ENCODE data around the gene CALHM3.

The CALHM3 gene

DNA sequence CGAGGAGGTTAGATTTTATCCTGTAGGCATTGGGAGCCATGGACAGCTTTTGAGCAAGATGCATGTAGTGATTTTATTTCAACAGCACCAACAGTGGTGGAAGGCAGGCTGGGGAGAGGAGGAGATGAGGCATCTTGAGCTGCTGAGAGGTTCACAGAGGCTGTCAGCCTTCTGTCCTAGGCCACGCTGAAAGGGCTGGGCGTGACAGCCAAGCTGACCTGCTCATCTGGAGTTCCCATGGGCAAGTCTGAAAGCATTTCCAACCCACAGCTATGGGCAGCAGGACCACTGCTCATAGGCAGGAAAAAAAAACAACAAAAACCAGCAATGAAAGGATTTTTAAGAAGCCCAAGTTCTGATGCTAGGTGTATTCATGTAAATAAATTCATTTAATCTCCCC, 22.1 kb upstream of the CALHM3 start:
- Histone ChIP-seq H3K4me1 (ENCODE audit: control insufficient read depth, insufficient read depth, low read depth, low read length) (peaks cover 10% of the 10 kb centered on the region), H2BK15ac (ENCODE audit: low read depth, poor library complexity, severe bottlenecking) (no peak overlapping the region), H2BK12ac (ENCODE audit: low read length in 2 of 2) (no peak overlapping the region), H3K27me3 (ENCODE audit: control insufficient read depth in 1 of 2, insufficient read depth in 1 of 2, low read length in 2 of 2) (peaks cover 67 to 85% of the 10 kb centered on the region in 2 experiments), H3K14ac (ENCODE audit: low read length in 2 of 2) (no peak overlapping the region), H3K4ac (ENCODE audit: low read depth in 1 of 2, low read length in 2 of 2) (no peak overlapping the region), H3K4me3 (ENCODE audit: insufficient read depth in 1 of 2, low read depth in 1 of 2, low read length in 2 of 2) (no peak overlapping the region), H3K23ac (ENCODE audit: low read length in 2 of 2) (no peak overlapping the region), H4K91ac (ENCODE audit: low read length) (no peak overlapping the region), H3K9ac (ENCODE audit: low read length) (no peak overlapping the region), H3K4me2 (ENCODE audit: low read length, poor library complexity, severe bottlenecking) (no peak overlapping the region), H2AK5ac (ENCODE audit: low read length, severe bottlenecking) (no peak overlapping the region), H2AFZ (ENCODE audit: low read depth, low read length) (no peak overlapping the region), H3K18ac (ENCODE audit: low read depth in 1 of 2, low read length in 2 of 2) (no peak overlapping the region), H3K79me1 (replicated peaks; ENCODE audit: low read length, poor library complexity, severe bottlenecking) (no peaks in the 10 kb centered on the region), H2BK5ac (ENCODE audit: low read depth, low read length, poor library complexity, severe bottlenecking) (no peak overlapping the region), H3K27ac (ENCODE audit: low read length, poor library complexity, severe bottlenecking) (no peak overlapping the region), H4K8ac (ENCODE audit: low read length) (no peak overlapping the region), H3K36me3 (ENCODE audit: control insufficient read depth in 1 of 2, insufficient read depth in 2 of 2, low read depth in 1 of 2, low read length in 2 of 2) (no peaks in the 10 kb centered on the region), H2BK120ac (ENCODE audit: low read depth, low read length) (no peak overlapping the region), H3K9me3 (ENCODE audit: control insufficient read depth, low read length) (no peaks in the 10 kb centered on the region)
- WGBS, result 77% methylated on average over 3 of the region's 3 CpGs
- DNase-seq, result no peak

DNA sequence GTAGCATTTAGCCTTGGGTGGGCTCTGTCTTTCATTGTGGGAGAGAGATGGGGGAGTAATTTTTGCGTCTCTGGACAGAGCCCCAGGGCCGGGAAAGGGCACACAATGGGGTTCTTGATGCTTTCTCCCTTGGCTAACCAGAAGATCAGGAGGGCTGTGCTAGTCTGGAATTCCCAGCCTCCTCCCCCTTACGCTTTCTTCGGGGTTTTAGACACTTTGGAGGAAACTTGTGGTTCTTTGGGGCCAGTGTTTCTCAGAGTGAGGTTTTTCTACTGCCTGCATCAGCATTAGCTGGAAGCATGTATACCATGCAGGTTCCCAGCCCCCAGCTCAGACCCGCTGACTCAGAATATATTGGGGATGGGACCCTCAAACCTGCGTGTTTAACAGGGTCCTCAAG, 21.4 kb upstream of the CALHM3 start:
- H3K4me2 ChIP-seq (ENCODE audit: low read length, poor library complexity, severe bottlenecking), result no peak overlapping the region
- H4K8ac ChIP-seq (ENCODE audit: low read length), result no peak overlapping the region
- H3K79me1 ChIP-seq (replicated peaks; ENCODE audit: low read length, poor library complexity, severe bottlenecking), result no peaks in the 10 kb centered on the region
- no peak overlapping the region for H3K14ac ChIP-seq (ENCODE audit: low read length in 2 of 2)
- no peak overlapping the region for H3K23ac ChIP-seq (ENCODE audit: low read length in 2 of 2)
- no peak overlapping the region for H3K4me3 ChIP-seq (ENCODE audit: insufficient read depth in 1 of 2, low read depth in 1 of 2, low read length in 2 of 2)
- no peak overlapping the region for H3K18ac ChIP-seq (ENCODE audit: low read depth in 1 of 2, low read length in 2 of 2)
- 93% methylated on average over 6 of the region's 6 CpGs for WGBS
- no peak overlapping the region for H3K9ac ChIP-seq (ENCODE audit: low read length)
- no peak overlapping the region for H2BK12ac ChIP-seq (ENCODE audit: low read length in 2 of 2)
- no peaks in the 10 kb centered on the region for H3K36me3 ChIP-seq (ENCODE audit: control insufficient read depth in 1 of 2, insufficient read depth in 2 of 2, low read depth in 1 of 2, low read length in 2 of 2)
- peaks cover 64 to 85% of the 10 kb centered on the region in 2 experiments for H3K27me3 ChIP-seq (ENCODE audit: control insufficient read depth in 1 of 2, insufficient read depth in 1 of 2, low read length in 2 of 2)
- no peak overlapping the region for H3K4ac ChIP-seq (ENCODE audit: low read depth in 1 of 2, low read length in 2 of 2)
- H2BK120ac ChIP-seq (ENCODE audit: low read depth, low read length), result no peak overlapping the region
- no peak for DNase-seq
- no peak overlapping the region for H3K27ac ChIP-seq (ENCODE audit: low read length, poor library complexity, severe bottlenecking)
- peaks cover 9% of the 10 kb centered on the region for H3K4me1 ChIP-seq (ENCODE audit: control insufficient read depth, insufficient read depth, low read depth, low read length)
- no peak overlapping the region for H4K91ac ChIP-seq (ENCODE audit: low read length)
- H3K9me3 ChIP-seq (ENCODE audit: control insufficient read depth, low read length), result no peaks in the 10 kb centered on the region
- no peak overlapping the region for H2BK5ac ChIP-seq (ENCODE audit: low read depth, low read length, poor library complexity, severe bottlenecking)
- no peak overlapping the region for H2BK15ac ChIP-seq (ENCODE audit: low read depth, poor library complexity, severe bottlenecking)
- H2AFZ ChIP-seq (ENCODE audit: low read depth, low read length), result no peak overlapping the region
- H2AK5ac ChIP-seq (ENCODE audit: low read length, severe bottlenecking), result no peak overlapping the region

DNA sequence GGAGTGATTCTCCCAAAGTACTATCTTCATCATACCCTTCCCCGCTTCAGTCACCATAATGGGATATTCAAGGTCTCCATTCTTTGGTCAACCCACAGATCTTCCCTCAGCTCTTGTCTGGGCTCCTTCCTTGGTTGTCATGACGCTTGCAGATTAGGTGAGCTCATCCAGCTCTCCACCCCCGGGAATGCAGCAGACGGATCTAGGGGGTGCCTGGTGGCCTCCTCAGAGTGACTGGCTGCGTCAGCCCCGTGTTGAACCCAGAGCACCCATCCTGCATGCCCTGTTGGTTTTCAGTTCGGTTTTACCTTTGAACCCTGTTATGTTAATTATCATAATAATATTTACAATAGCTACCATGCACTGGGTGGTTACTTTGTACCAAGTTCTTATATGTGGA, 20.8 kb upstream of the CALHM3 start:
- H3K4me2 ChIP-seq (ENCODE audit: low read length, poor library complexity, severe bottlenecking), result no peak overlapping the region
- H2BK5ac ChIP-seq (ENCODE audit: low read depth, low read length, poor library complexity, severe bottlenecking), result no peak overlapping the region
- no peak overlapping the region for H3K9ac ChIP-seq (ENCODE audit: low read length)
- H3K27ac ChIP-seq (ENCODE audit: low read length, poor library complexity, severe bottlenecking), result no peak overlapping the region
- H3K79me1 ChIP-seq (replicated peaks; ENCODE audit: low read length, poor library complexity, severe bottlenecking), result no peaks in the 10 kb centered on the region
- no peak overlapping the region for H3K4ac ChIP-seq (ENCODE audit: low read depth in 1 of 2, low read length in 2 of 2)
- H3K18ac ChIP-seq (ENCODE audit: low read depth in 1 of 2, low read length in 2 of 2), result no peak overlapping the region
- H3K27me3 ChIP-seq (ENCODE audit: control insufficient read depth in 1 of 2, insufficient read depth in 1 of 2, low read length in 2 of 2), result peaks cover 68 to 87% of the 10 kb centered on the region in 2 experiments
- no peak overlapping the region for H4K8ac ChIP-seq (ENCODE audit: low read length)
- no peak overlapping the region for H2BK15ac ChIP-seq (ENCODE audit: low read depth, poor library complexity, severe bottlenecking)
- H3K9me3 ChIP-seq (ENCODE audit: control insufficient read depth, low read length), result no peaks in the 10 kb centered on the region
- no peak overlapping the region for H3K4me3 ChIP-seq (ENCODE audit: insufficient read depth in 1 of 2, low read depth in 1 of 2, low read length in 2 of 2)
- H3K23ac ChIP-seq (ENCODE audit: low read length in 2 of 2), result no peak overlapping the region
- H2AFZ ChIP-seq (ENCODE audit: low read depth, low read length), result no peak overlapping the region
- no peak overlapping the region for H4K91ac ChIP-seq (ENCODE audit: low read length)
- no peak overlapping the region for H2BK12ac ChIP-seq (ENCODE audit: low read length in 2 of 2)
- no peak overlapping the region for H2BK120ac ChIP-seq (ENCODE audit: low read depth, low read length)
- peaks cover 6% of the 10 kb centered on the region for H3K4me1 ChIP-seq (ENCODE audit: control insufficient read depth, insufficient read depth, low read depth, low read length)
- no peak overlapping the region for H2AK5ac ChIP-seq (ENCODE audit: low read length, severe bottlenecking)
- H3K14ac ChIP-seq (ENCODE audit: low read length in 2 of 2), result no peak overlapping the region
- WGBS, result 63% methylated on average over 3 of the region's 7 CpGs
- DNase-seq, result no peak
- no peaks in the 10 kb centered on the region for H3K36me3 ChIP-seq (ENCODE audit: control insufficient read depth in 1 of 2, insufficient read depth in 2 of 2, low read depth in 1 of 2, low read length in 2 of 2)

DNA sequence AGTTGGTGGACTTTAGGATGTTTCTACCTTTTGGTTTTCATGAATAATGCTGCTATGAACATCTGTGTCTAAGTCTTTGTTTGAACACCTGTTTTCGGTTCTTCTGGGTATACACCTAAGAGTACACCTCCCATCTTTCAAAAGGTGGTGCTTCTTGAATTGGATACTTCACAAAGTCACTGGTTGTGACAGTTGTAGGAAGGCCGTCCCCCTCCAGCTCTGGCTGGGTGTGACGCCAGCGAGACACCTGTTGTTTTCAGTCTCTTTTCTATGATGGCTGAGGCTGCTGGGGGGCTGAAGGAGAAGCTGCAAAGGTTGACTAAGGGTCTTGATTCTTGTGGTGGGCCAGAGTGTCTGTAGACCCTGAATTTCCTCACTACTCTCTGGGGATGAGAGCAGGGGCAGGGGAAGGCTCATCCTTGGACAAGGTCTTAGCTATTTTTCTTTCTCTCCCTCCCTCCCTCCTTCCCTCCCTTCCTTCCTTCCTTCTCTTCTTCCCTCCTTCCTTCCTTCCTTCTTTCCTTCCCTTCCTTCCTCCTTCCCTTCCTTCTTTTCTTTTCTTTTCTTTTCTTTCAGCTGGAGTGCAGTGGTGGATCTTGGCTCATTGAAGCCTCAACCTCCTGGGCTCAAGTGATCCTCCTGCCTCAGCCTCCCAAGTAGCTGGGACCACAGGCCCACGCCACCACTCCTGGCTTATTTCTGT, 20.0 kb upstream of the CALHM3 start:
- Histone ChIP-seq H3K79me1 (replicated peaks; ENCODE audit: low read length, poor library complexity, severe bottlenecking) (no peaks in the 10 kb centered on the region), H3K4ac (ENCODE audit: low read depth in 1 of 2, low read length in 2 of 2) (no peak overlapping the region), H2BK120ac (ENCODE audit: low read depth, low read length) (no peak overlapping the region), H2BK5ac (ENCODE audit: low read depth, low read length, poor library complexity, severe bottlenecking) (no peak overlapping the region), H2AK5ac (ENCODE audit: low read length, severe bottlenecking) (no peak overlapping the region), H3K4me3 (ENCODE audit: insufficient read depth in 1 of 2, low read depth in 1 of 2, low read length in 2 of 2) (no peak overlapping the region), H2AFZ (ENCODE audit: low read depth, low read length) (no peak overlapping the region), H4K8ac (ENCODE audit: low read length) (no peak overlapping the region), H3K4me1 (ENCODE audit: control insufficient read depth, insufficient read depth, low read depth, low read length) (peaks cover 12% of the 10 kb centered on the region), H3K27me3 (ENCODE audit: control insufficient read depth in 1 of 2, insufficient read depth in 1 of 2, low read length in 2 of 2) (peaks cover 75 to 87% of the 10 kb centered on the region in 2 experiments), H3K23ac (ENCODE audit: low read length in 2 of 2) (no peak overlapping the region), H4K91ac (ENCODE audit: low read length) (no peak overlapping the region), H3K27ac (ENCODE audit: low read length, poor library complexity, severe bottlenecking) (no peak overlapping the region), H3K4me2 (ENCODE audit: low read length, poor library complexity, severe bottlenecking) (no peak overlapping the region), H3K18ac (ENCODE audit: low read depth in 1 of 2, low read length in 2 of 2) (no peak overlapping the region), H2BK15ac (ENCODE audit: low read depth, poor library complexity, severe bottlenecking) (no peak overlapping the region), H3K9me3 (ENCODE audit: control insufficient read depth, low read length) (no peaks in the 10 kb centered on the region), H3K9ac (ENCODE audit: low read length) (no peak overlapping the region), H3K36me3 (ENCODE audit: control insufficient read depth in 1 of 2, insufficient read depth in 2 of 2, low read depth in 1 of 2, low read length in 2 of 2) (no peaks in the 10 kb centered on the region), H3K14ac (ENCODE audit: low read length in 2 of 2) (no peak overlapping the region), H2BK12ac (ENCODE audit: low read length in 2 of 2) (no peak overlapping the region)
- WGBS, result 94% methylated on average over 5 of the region's 5 CpGs
- no peak for DNase-seq
